ENCODE measurements around the gene FOSL1. TPM values are rescaled to one million over a fixed set of nuclear protein-coding genes. Genes with fewer than 3 reads are reported as not detected.

FOSL1 gene
- total RNA-seq, 1 experiment from 2014 or later, result 125 TPM

GRCh38 chr11:65946655-65947054 lies 46.5 kb upstream of the FOSL1 start:
- ChIA-PET CTCF (no interaction called here), RAD21 (ENCODE audit: low non-redundant PET in 1 of 2, low total read pairs in 2 of 2, uncharacterized antibody in 2 of 2, unreplicated experiment in 2 of 2) (interaction anchor here in 1 of 2 experiments (0.6 kb wide), 1 partner anchor 49 kb away, joined by 5 read pairs; no protein-coding TSS in a partner anchor), POLR2A (no interaction called here)
- no TSS peak for BruUV-seq (replicated peaks)
- Histone ChIP-seq H3K4me3 (replicated peaks in 1 of 2; ENCODE audit: low read depth in 1 of 2, low read length in 2 of 2) (no peak overlapping the region), H4K20me1 (ENCODE audit: insufficient read depth) (no peaks in the 10 kb centered on the region), H3K9ac (ENCODE audit: low read length) (no peak overlapping the region), H3K27me3 (ENCODE audit: insufficient read depth, low read length) (no peaks in the 10 kb centered on the region), H3K4me2 (ENCODE audit: low read length) (no peak overlapping the region), H2AFZ (ENCODE audit: low read depth, low read length, poor library complexity, severe bottlenecking) (no peak overlapping the region), H3K4me1 (ENCODE audit: control insufficient read depth in 1 of 2, insufficient read depth in 2 of 2, low read length in 2 of 2) (no peaks in the 10 kb centered on the region), H3K9me3 (ENCODE audit: control insufficient read depth in 1 of 2, insufficient read depth in 1 of 2, low read depth in 1 of 2, low read length in 2 of 2) (no peaks in the 10 kb centered on the region), H3K9me2 (ENCODE audit: insufficient read depth) (no peaks in the 10 kb centered on the region), H3K79me2 (ENCODE audit: insufficient read depth, low read length) (no peaks in the 10 kb centered on the region), H3K36me3 (ENCODE audit: control insufficient read depth in 1 of 2, insufficient read depth in 2 of 2, low read length in 2 of 2) (no peaks in the 10 kb centered on the region), H3K27ac (ENCODE audit: low read depth, low read length) (no peak overlapping the region)
- no peak for TF ChIP-seq CTCF (IDR thresholded peaks at IDR 0.05 in 2 of 3, conservative IDR thresholded peaks at IDR 0.05 in 1 of 3; ENCODE audit: borderline replicate concordance in 1 of 3, insufficient read depth in 1 of 3, low read depth in 2 of 3, low read length in 2 of 3)
- no peak for TF ChIP-seq JUND (IDR thresholded peaks at IDR 0.05)
- no peak for TF ChIP-seq POLR2AphosphoS5 (IDR thresholded peaks at IDR 0.05; ENCODE audit: low read depth, low read length)
- TF ChIP-seq EZH2 (IDR thresholded peaks at IDR 0.05), result no peak
- no peak for TF ChIP-seq POLR2A (IDR thresholded peaks at IDR 0.05; ENCODE audit: borderline replicate concordance, extremely low read depth, insufficient read depth, insufficient read length)
- TF ChIP-seq YY1 (IDR thresholded peaks at IDR 0.05; ENCODE audit: extremely low read depth, insufficient replicate concordance, low read depth, low read length), result no peak
- no peak for TF ChIP-seq SP1 (IDR thresholded peaks at IDR 0.05; ENCODE audit: low read depth)
- no peak for TF ChIP-seq ZBTB33 (IDR thresholded peaks at IDR 0.05; ENCODE audit: extremely low read depth, insufficient replicate concordance, low read length)
- TF ChIP-seq ATF3 (IDR thresholded peaks at IDR 0.05), result no peak
- no peak for TF ChIP-seq ZNF274 (IDR thresholded peaks at IDR 0.05; ENCODE audit: low read depth, low read length)
- TF ChIP-seq CEBPB (IDR thresholded peaks at IDR 0.05; ENCODE audit: low read depth), result no peak
- no peak for TF ChIP-seq TCF7L2 (IDR thresholded peaks at IDR 0.05; ENCODE audit: borderline replicate concordance, extremely low read depth, insufficient read depth, insufficient read length)
- TF ChIP-seq SRF (IDR thresholded peaks at IDR 0.05; ENCODE audit: low read depth), result no peak
- TF ChIP-seq ELF1 (IDR thresholded peaks at IDR 0.05; ENCODE audit: borderline replicate concordance, low read depth), result no peak
- TF ChIP-seq EZH2phosphoT487 (IDR thresholded peaks at IDR 0.05; ENCODE audit: borderline replicate concordance), result no peak
- TF ChIP-seq FOSL1 (IDR thresholded peaks at IDR 0.05; ENCODE audit: low read depth), result no peak
- DNase-seq (ENCODE audit: low read depth, low spot score) (no peak), ATAC-seq (no peak)
- intact Hi-C loops (cut with micrococcal nuclease), result no loop called here
